Large intestine (tissue), 3 donors: ENCODE data around the gene NTRK3. TPM values are rescaled to one million over a fixed set of nuclear protein-coding genes. Genes with fewer than 3 reads are reported as not detected.

Source experiments
- DNase-seq, 2 donors: peaks; one replicate each; pipeline versions ENCODE4 v3.0.0 to v3.0.0-alpha.2; 2013
- H3K27ac ChIP-seq: one replicate; pipeline ENCODE4 v1.5.1; 2013; ENCODE audit warnings: low read length
- H3K27me3 ChIP-seq: 2 replicates; pipeline ENCODE4 v1.6.1; 2013; ENCODE audit warnings: low read length; ENCODE audit not compliant: control insufficient read depth, insufficient read depth
- H3K36me3 ChIP-seq: 2 replicates; pipeline ENCODE4 v1.6.1; 2013; ENCODE audit warnings: low read length; ENCODE audit not compliant: control insufficient read depth, insufficient read depth
- H3K4me1 ChIP-seq: one replicate; pipeline ENCODE4 v1.6.1; 2013; ENCODE audit warnings: low read length; ENCODE audit not compliant: control insufficient read depth, insufficient read depth
- H3K4me3 ChIP-seq: one replicate; pipeline ENCODE4 v1.5.1; 2013; ENCODE audit warnings: low read length
- H3K9me3 ChIP-seq: one replicate; pipeline ENCODE4 v1.6.1; 2013; ENCODE audit warnings: mild to moderate bottlenecking, low read depth, low read length, moderate library complexity; ENCODE audit not compliant: control insufficient read depth
- WGBS: methylation state at CpG from one replicate; pipeline ENCODE4 v1.1.5; 2013; ENCODE audit warnings: low lambda C conversion rate; ENCODE audit not compliant: insufficient coverage; 5-methylcytosine and 5-hydroxymethylcytosine counted together
- polyA plus RNA-seq: library from polyadenylated mRNA; unstranded; fragments of 120-200 nt; gene quantifications from one replicate; pipeline ENCODE4 v1.2.1, GENCODE V29; 2013

Gene NTRK3
- polyA plus RNA-seq, 1 donor: 3.1 TPM

GRCh38 chr15:88066636-88067330 lies 189.8 kb downstream of the NTRK3 start:
- WGBS: 57% methylated on average over 2 of the region's 4 CpGs

GRCh38 chr15:88061452-88061851 lies 195.1 kb downstream of the NTRK3 start:
- Histone ChIP-seq H3K27ac (no peak overlapping the region), H3K4me1 (no peaks in the 10 kb centered on the region), H3K27me3 (no peaks in the 10 kb centered on the region), H3K9me3 (no peaks in the 10 kb centered on the region), H3K36me3 (no peaks in the 10 kb centered on the region), H3K4me3 (no peak overlapping the region)
- DNase-seq: no peak
- no CpG with 5 or more reads among the region's 10 CpGs for WGBS

More at GRCh38 chr15:88066636-88067330, 189.8 kb downstream of the NTRK3 start:
- DNase-seq: no peak
- H3K27ac ChIP-seq: no peak overlapping the region
- no peaks in the 10 kb centered on the region for H3K27me3 ChIP-seq
- no peaks in the 10 kb centered on the region for H3K9me3 ChIP-seq
- H3K4me1 ChIP-seq: no peaks in the 10 kb centered on the region
- H3K4me3 ChIP-seq: no peak overlapping the region
- no peaks in the 10 kb centered on the region for H3K36me3 ChIP-seq

GRCh38 chr15:88060383-88060782 lies 196.2 kb downstream of the NTRK3 start:
- H3K36me3 ChIP-seq: no peaks in the 10 kb centered on the region
- 80% methylated on average over 1 of the region's 4 CpGs for WGBS
- no peaks in the 10 kb centered on the region for H3K27me3 ChIP-seq
- H3K27ac ChIP-seq: no peak overlapping the region
- no peaks in the 10 kb centered on the region for H3K9me3 ChIP-seq
- no peaks in the 10 kb centered on the region for H3K4me1 ChIP-seq
- DNase-seq: no peak
- H3K4me3 ChIP-seq: no peak overlapping the region

GRCh38 chr15:88057836-88058235 lies 198.7 kb downstream of the NTRK3 start:
- no peak for DNase-seq
- Histone ChIP-seq H3K27me3 (no peaks in the 10 kb centered on the region), H3K36me3 (no peaks in the 10 kb centered on the region), H3K4me1 (no peaks in the 10 kb centered on the region), H3K4me3 (no peak overlapping the region), H3K9me3 (no peaks in the 10 kb centered on the region), H3K27ac (no peak overlapping the region)
- WGBS: 93% methylated on average over 3 of the region's 9 CpGs

GRCh38 chr15:88049506-88049905 lies 207.0 kb downstream of the NTRK3 start:
- H3K27me3 ChIP-seq: no peaks in the 10 kb centered on the region
- 100% methylated on average over 1 of the region's 1 CpG for WGBS
- H3K4me1 ChIP-seq: no peaks in the 10 kb centered on the region
- H3K36me3 ChIP-seq: no peaks in the 10 kb centered on the region
- H3K27ac ChIP-seq: no peak overlapping the region
- no peaks in the 10 kb centered on the region for H3K9me3 ChIP-seq
- no peak for DNase-seq
- no peak overlapping the region for H3K4me3 ChIP-seq

GRCh38 chr15:88048755-88049154 lies 207.8 kb downstream of the NTRK3 start:
- H3K4me3 ChIP-seq: no peak overlapping the region
- H3K36me3 ChIP-seq: no peaks in the 10 kb centered on the region
- H3K27me3 ChIP-seq: no peaks in the 10 kb centered on the region
- DNase-seq: no peak
- no CpG with 5 or more reads among the region's 3 CpGs for WGBS
- H3K9me3 ChIP-seq: no peaks in the 10 kb centered on the region
- no peaks in the 10 kb centered on the region for H3K4me1 ChIP-seq
- no peak overlapping the region for H3K27ac ChIP-seq

GRCh38 chr15:88048237-88048636 lies 208.3 kb downstream of the NTRK3 start:
- H3K36me3 ChIP-seq: no peaks in the 10 kb centered on the region
- WGBS: no CpG with 5 or more reads among the region's 2 CpGs
- no peak overlapping the region for H3K27ac ChIP-seq
- no peak for DNase-seq
- no peaks in the 10 kb centered on the region for H3K27me3 ChIP-seq
- H3K9me3 ChIP-seq: no peaks in the 10 kb centered on the region
- H3K4me3 ChIP-seq: no peak overlapping the region
- H3K4me1 ChIP-seq: no peaks in the 10 kb centered on the region

GRCh38 chr15:88046576-88047129 lies 209.9 kb downstream of the NTRK3 start:
- Histone ChIP-seq H3K4me1 (no peaks in the 10 kb centered on the region), H3K4me3 (no peak overlapping the region), H3K36me3 (no peaks in the 10 kb centered on the region), H3K9me3 (no peaks in the 10 kb centered on the region), H3K27ac (no peak overlapping the region), H3K27me3 (no peaks in the 10 kb centered on the region)
- DNase-seq: no peak
- WGBS: 100% methylated on average over 2 of the region's 13 CpGs

GRCh38 chr15:88043396-88043795 lies 213.1 kb downstream of the NTRK3 start:
- Histone ChIP-seq H3K4me1 (no peaks in the 10 kb centered on the region), H3K27ac (no peak overlapping the region), H3K27me3 (no peaks in the 10 kb centered on the region), H3K9me3 (no peaks in the 10 kb centered on the region), H3K36me3 (no peaks in the 10 kb centered on the region), H3K4me3 (no peak overlapping the region)
- no peak for DNase-seq
- WGBS: no CpG with 5 or more reads among the region's 1 CpG

GRCh38 chr15:88042047-88042446 lies 214.5 kb downstream of the NTRK3 start:
- Histone ChIP-seq H3K36me3 (no peaks in the 10 kb centered on the region), H3K27ac (no peak overlapping the region), H3K4me3 (no peak overlapping the region), H3K4me1 (no peaks in the 10 kb centered on the region), H3K27me3 (no peaks in the 10 kb centered on the region), H3K9me3 (no peaks in the 10 kb centered on the region)
- WGBS: no CpG with 5 or more reads among the region's 5 CpGs
- no peak for DNase-seq

GRCh38 chr15:88040516-88040915 lies 216.0 kb downstream of the NTRK3 start:
- Histone ChIP-seq H3K4me1 (no peaks in the 10 kb centered on the region), H3K36me3 (no peaks in the 10 kb centered on the region), H3K27ac (no peak overlapping the region), H3K4me3 (no peak overlapping the region), H3K9me3 (no peaks in the 10 kb centered on the region), H3K27me3 (no peaks in the 10 kb centered on the region)
- no peak for DNase-seq
- no CpG with 5 or more reads among the region's 1 CpG for WGBS
